Kasumi-1 (cell line): Measurements from ENCODE around the gene RCE1.
A peak's percentile ranks its signal among the peaks of the same experiment; 100 is the strongest.

ENCODE experiments used
- DNase-seq, 2 experiments: peaks; one replicate each; lab custom pipeline; 2025; lab: John Stamatoyannopoulos, UW

RCE1 gene

DNA sequence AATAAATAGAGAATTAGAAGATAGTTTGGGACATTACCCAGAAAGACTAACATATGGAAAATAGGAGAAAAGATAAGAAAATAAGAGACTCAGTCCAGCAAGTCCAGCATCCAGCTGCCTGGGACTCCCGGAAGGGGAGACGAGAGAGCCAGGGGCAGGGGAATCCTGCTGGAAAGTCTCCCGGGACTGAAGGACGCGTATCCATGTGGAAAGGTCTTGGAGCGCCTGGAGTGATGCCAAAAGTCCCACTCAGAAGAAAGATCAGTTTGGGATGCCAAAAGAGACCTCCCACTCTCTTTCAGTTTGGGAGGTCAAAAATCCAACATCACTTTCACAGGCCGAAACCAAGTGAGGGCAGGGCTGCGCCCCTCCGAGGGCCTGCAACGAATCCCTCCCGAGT lies 44.3 kb downstream of the RCE1 start:
- no peak for DNase-seq

DNA sequence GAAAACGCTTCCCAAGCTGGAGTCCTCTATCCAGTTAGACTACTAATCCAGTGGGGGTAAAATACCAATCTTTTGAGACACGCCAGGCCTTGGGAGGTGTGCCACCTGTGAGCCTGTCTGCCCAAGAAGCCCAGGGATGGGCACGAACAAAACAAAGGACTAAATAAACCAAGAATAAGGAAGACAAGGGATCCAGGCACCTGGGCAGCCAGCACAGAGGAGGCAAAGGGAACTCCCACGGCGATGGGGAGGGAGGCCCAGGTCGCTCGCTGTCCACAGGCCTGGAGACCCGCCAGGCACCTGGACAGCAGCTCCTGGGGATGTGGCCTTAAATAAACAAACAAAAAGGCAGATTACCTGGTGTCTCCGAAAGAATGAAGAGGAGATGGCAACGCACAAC lies 45.0 kb downstream of the RCE1 start:
- DNase-seq, result no peak

DNA sequence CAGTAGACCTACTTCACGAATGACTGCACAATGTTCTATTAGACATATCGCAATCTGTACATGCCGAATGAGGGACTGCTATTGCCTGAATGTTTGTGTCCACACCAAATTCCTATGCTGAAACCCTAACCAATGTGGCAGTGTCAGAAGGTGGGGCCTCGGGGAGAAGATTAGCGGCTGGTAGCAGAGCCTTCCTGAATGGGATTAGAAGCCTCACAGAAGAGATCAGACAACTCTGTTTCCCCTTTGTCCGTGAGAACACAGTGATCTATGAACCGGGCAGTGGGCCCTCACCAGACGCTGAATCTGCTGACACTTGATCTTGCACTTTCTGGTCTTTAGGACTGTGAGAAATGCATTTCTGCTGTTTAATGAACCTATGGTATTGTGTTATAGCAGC lies 46.7 kb downstream of the RCE1 start:
- DNase-seq, result no peak

DNA sequence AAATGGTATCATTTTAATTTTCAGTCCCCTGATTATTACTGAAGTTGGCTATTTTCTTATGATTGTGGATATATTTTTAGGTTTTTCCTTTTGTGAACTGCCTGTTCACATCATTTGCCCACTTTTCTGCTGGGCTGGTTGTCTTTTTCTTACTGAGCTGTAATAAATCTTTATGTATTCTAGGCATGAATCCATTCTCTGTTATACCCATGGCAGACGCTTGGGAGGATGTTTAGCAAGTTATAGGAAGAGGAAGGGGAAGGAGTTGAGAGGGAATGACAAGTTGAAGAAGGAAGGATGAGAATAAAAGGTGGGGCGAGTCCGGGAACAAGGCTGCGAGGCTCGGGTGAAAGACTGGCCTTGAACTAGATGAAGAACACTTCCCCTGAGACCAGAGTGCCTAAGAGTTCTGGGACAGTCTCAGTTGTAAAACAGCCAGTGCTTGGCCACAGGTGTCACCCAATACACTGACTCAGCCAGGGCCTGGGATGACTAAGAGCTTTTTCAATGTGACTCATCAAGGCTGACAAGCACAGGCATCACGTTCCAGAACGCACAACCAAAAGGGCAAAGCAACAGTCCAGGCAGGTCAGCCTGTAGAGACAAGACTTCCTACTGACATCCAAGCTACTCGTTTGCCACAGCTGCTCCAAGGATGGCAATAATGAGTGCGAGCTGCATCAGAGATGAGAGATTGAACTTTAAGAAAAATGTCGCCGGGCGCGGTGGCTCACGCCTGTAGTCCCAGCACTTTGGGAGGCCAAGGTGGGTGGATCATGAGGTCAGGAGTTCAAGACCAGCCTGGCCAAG lies 48.8 kb downstream of the RCE1 start:
- DNase-seq, result peak in 1 of 2 experiments; percentile 27

DNA sequence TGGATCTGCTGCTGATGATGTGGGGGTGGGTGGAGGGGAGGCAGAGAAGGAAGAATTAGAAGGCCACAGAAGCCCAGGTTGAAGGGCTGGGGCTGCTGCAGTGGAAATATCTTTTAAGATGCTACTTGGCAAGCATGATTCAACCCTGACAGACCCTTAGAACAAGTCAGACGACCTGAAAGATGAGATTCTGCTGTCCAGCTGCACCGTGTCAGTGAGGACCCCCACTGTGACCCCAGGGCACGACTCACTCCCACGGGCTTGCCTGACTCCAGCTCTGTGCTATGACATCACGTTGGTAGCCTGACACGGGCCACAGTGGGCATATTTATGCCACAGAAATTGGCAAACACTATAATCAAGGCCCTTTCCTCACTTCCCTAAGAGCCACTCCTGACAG lies 49.7 kb downstream of the RCE1 start:
- no peak for DNase-seq

DNA sequence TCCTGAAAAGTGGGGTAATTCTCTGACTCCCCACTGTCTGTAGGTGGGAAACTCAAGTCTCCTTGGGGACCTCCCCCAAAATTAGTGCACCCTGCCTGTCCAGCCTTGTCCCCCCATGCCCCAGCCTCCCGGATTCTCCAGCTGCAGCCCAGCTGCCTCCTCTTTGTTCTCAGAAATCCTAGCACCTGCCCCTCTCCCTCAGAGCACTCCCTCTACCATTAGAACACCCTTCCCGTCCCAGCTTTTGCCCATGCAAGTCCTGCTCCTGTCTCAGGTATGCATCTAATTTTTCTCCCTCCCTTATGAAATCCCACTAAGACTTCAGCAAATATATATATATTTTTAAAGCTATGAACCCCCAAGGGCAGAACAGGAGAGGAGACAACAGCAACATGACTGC lies 50.9 kb downstream of the RCE1 start:
- no peak for DNase-seq
